Activated B cell treated with CpG ODN at 0.5 μM for 24 hours (primary cell): ENCODE data around the gene RBPMS2. TPM values are rescaled to one million over a fixed set of nuclear protein-coding genes. Genes with fewer than 3 reads are reported as not detected.

ENCODE experiments used
- ATAC-seq: fragments of 200-7000 bp; cut with Tn5 transposase; one replicate; pipeline ENCODE4 v1.10.0; 2021; ENCODE audit warnings: low read depth, mild to moderate bottlenecking, moderate library complexity
- CTCF ChIA-PET: fragments of 350-600 bp; sonication (Branson Sonifier 250); formaldehyde crosslinking; loops from one replicate; lab custom pipeline; 2021; ENCODE audit warnings: antibody characterized with exemption; lab: Charles Lee
- POLR2A ChIA-PET: fragments of 350-600 bp; sonication (Branson Sonifier 250); formaldehyde crosslinking; loops from one replicate; lab custom pipeline; 2021; ENCODE audit warnings: antibody characterized with exemption; lab: Charles Lee
- DNase-seq: peaks from one replicate; pipeline ENCODE4 v3.0.0; 2022
- H3K27ac Mint-ChIP-seq: one replicate; pipeline ENCODE4 v1.8.0; 2020; ENCODE audit warnings: mixed read lengths
- H3K27me3 Mint-ChIP-seq: one replicate; pipeline ENCODE4 v1.8.0; 2021; ENCODE audit warnings: mixed read lengths
- H3K36me3 Mint-ChIP-seq: one replicate; pipeline ENCODE4 v1.8.0; 2021; ENCODE audit warnings: low read depth, mixed read lengths
- H3K4me1 Mint-ChIP-seq: one replicate; pipeline ENCODE4 v1.8.0; 2021; ENCODE audit warnings: mixed read lengths
- H3K4me3 Mint-ChIP-seq: one replicate; pipeline ENCODE4 v1.8.0; 2020; ENCODE audit warnings: mild to moderate bottlenecking, mixed read lengths
- H3K9me3 Mint-ChIP-seq: one replicate; pipeline ENCODE4 v1.8.0; 2020; ENCODE audit warnings: mixed read lengths
- intact Hi-C: fragments of 100-400 bp; cut with micrococcal nuclease; formaldehyde crosslinking; loops from one replicate; pipeline ENCODE4 v1.15.1; 2024
- total RNA-seq: library from RNA; stranded (reverse); gene quantifications from 2 replicates; pipeline ENCODE4 v1.2.3, GENCODE V29; 2022
- TF ChIP-seq, protein P1 (sequence below): fragments of 200-600 bp; IDR thresholded peaks from one replicate; pipeline ENCODE4 v1.8.0; 2022; ENCODE audit warnings: antibody characterized with exemption, mild to moderate bottlenecking

RBPMS2 gene
- total RNA-seq, 1 donor from 2014 or later = 0.93 TPM

DNA sequence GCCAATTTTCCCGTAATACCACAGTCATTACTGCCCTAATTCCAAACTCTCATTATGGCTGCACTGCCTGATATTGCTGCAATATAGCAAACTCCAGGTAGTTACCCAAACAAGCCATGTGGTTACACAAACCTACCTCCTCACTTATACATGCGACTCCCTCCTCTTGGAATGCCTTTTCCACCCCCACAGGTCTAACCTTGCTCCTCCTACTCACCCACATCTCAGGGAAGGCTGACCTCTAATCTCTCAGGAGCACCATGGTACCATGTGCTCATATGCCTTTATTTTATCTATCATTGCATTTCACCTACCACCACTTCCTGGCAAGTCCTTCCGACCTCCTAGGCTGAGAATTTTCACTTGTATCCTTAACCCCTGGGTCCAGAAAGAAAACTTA, 2.9 kb downstream of the RBPMS2 start:
- CTCF ChIA-PET = no interaction called here
- peaks cover 10% of the 10 kb centered on the region for H3K27me3 Mint-ChIP-seq

DNA sequence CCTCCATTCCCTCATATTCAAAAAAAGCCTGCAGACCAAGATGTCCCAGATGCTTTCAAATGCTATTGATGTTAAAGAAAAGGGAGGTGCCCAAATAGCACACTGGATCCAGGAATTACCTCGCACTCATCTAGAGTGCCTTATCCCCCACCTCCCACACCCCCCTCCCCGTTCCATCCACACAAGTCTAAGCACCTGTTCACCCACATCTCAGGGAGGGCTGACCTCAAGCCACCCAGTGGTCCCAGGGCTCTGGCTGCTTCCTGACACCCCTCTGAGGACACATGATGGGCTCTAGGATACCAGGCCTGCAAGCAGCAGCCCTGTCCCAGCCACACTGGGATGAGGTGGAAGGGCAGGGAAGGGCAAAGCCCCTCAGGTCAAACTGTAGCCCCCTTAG, 4.8 kb downstream of the RBPMS2 start:
- Mint-ChIP-seq H3K36me3 (no peaks in the 10 kb centered on the region), H3K4me3 (no peak overlapping the region), H3K27ac (no peak overlapping the region), H3K9me3 (no peaks in the 10 kb centered on the region), H3K4me1 (peaks cover 15% of the 10 kb centered on the region), H3K27me3 (peaks cover 7% of the 10 kb centered on the region)
- ATAC-seq (no peak), DNase-seq (no peak)
- intact Hi-C loops = loop anchor here (5.0 kb wide), 1 partner anchor 42 kb away; no protein-coding TSS in a partner anchor
- TF ChIP-seq, protein P1, sequence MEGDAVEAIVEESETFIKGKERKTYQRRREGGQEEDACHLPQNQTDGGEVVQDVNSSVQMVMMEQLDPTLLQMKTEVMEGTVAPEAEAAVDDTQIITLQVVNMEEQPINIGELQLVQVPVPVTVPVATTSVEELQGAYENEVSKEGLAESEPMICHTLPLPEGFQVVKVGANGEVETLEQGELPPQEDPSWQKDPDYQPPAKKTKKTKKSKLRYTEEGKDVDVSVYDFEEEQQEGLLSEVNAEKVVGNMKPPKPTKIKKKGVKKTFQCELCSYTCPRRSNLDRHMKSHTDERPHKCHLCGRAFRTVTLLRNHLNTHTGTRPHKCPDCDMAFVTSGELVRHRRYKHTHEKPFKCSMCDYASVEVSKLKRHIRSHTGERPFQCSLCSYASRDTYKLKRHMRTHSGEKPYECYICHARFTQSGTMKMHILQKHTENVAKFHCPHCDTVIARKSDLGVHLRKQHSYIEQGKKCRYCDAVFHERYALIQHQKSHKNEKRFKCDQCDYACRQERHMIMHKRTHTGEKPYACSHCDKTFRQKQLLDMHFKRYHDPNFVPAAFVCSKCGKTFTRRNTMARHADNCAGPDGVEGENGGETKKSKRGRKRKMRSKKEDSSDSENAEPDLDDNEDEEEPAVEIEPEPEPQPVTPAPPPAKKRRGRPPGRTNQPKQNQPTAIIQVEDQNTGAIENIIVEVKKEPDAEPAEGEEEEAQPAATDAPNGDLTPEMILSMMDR = no peak
- ChIA-PET POLR2A (no interaction called here), CTCF (no interaction called here)

More for the DNA sequence above, 2.9 kb downstream of the RBPMS2 start:
- POLR2A ChIA-PET = no interaction called here
- TF ChIP-seq, protein P1 = no peak
- Mint-ChIP-seq H3K27ac (no peak overlapping the region), H3K36me3 (no peaks in the 10 kb centered on the region), H3K4me3 (no peak overlapping the region), H3K9me3 (no peaks in the 10 kb centered on the region), H3K4me1 (peaks cover 13% of the 10 kb centered on the region)
- intact Hi-C loops = loop anchor here (5.0 kb wide), 1 partner anchor 40 kb away; no protein-coding TSS in a partner anchor
- DNase-seq (no peak), ATAC-seq (no peak)

DNA sequence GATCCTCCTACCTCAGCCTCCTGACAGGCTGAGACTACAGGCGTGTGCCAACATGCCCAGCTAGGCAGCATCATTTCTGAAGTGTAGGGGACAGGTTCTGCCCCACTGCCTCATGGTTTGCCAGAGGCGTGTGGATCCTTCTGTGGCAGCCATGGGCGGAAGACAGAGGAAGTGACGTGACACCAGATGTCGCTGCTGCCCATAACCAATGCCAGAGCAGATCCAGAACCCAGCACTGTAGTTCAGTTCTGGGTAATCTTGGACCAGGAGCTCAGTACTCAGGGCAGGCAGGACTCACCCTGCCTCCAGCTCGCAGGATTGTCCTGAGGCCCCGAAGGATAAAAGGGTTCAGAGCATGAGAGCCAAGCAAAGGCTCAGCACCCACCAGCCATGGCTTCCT, 8.2 kb downstream of the RBPMS2 start:
- Mint-ChIP-seq H3K36me3 (no peaks in the 10 kb centered on the region), H3K4me3 (no peak overlapping the region), H3K27me3 (no peaks in the 10 kb centered on the region), H3K27ac (no peak overlapping the region), H3K4me1 (peaks cover 19% of the 10 kb centered on the region), H3K9me3 (no peaks in the 10 kb centered on the region)
- TF ChIP-seq, protein P1 = no peak
- ChIA-PET POLR2A (interaction anchor here (0.5 kb wide), 1 partner anchor 193 kb away, joined by 3 read pairs; no protein-coding TSS in a partner anchor), CTCF (no interaction called here)
- DNase-seq = no peak
- ATAC-seq = peak; percentile 42
- intact Hi-C loops = no loop called here

DNA sequence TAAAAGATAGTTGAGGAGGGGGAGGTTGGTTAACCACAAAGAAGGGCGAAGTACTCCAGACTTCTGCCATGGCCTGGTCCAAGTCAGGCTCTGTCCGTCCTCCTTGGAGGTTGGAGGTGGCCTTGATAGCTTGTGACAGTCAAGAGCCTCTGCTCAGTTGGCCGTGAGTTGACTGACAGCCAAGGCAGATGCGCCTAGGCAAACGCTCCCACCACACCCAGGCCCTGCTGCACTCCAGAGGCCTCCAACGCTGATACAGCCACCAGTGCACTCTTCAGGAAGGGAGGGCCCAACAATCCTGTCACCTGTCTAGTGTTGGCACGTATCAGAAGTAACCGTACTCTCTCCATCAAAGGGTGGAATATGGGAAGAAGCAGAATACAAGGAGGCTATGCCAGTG, 9.3 kb downstream of the RBPMS2 start:
- Mint-ChIP-seq H3K4me3 (no peak overlapping the region), H3K9me3 (no peaks in the 10 kb centered on the region), H3K27me3 (no peaks in the 10 kb centered on the region), H3K4me1 (peaks cover 19% of the 10 kb centered on the region), H3K27ac (no peak overlapping the region), H3K36me3 (no peaks in the 10 kb centered on the region)
- ChIA-PET POLR2A (no interaction called here), CTCF (interaction anchor here (0.6 kb wide), 1 partner anchor 46 kb away, joined by 3 read pairs; no protein-coding TSS in a partner anchor)
- TF ChIP-seq, protein P1 = no peak
- ATAC-seq (no peak), DNase-seq (no peak)
- intact Hi-C loops = no loop called here

DNA sequence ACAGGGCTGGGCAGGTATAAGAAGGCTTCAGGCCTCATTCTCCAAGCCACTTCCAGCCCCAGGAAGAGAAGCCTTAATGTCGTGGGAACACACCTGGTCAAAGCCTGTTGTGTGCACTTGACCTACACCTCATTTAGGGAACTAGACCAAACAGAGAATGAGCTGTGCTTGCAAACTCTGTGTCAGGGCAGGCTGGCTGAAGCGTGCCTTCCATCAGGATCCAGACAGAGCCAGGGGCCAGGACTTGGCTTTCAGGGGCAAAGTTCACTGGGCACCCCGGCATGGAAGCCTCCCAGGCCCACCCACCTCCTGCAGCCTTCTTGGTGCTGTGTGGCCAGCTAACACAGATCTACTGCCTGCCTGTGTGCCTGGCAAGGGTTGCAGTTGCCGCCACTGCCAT, 11.5 kb downstream of the RBPMS2 start:
- intact Hi-C loops = no loop called here
- no peaks in the 10 kb centered on the region for H3K27me3 Mint-ChIP-seq
- no peak for ATAC-seq
- no peaks in the 10 kb centered on the region for H3K9me3 Mint-ChIP-seq
- peaks cover 19% of the 10 kb centered on the region for H3K4me1 Mint-ChIP-seq
- CTCF ChIA-PET = interaction anchor here (1.3 kb wide), 1 partner anchor 72 kb away, joined by 3 read pairs; no protein-coding TSS in a partner anchor
- H3K27ac Mint-ChIP-seq = no peak overlapping the region
- TF ChIP-seq, protein P1 = no peak
- POLR2A ChIA-PET = no interaction called here
- no peak for DNase-seq
- no peaks in the 10 kb centered on the region for H3K36me3 Mint-ChIP-seq
- no peak overlapping the region for H3K4me3 Mint-ChIP-seq
